Stomach (tissue), 9 donors: ENCODE results near the gene ZNF275. TPM values are rescaled to one million over a fixed set of nuclear protein-coding genes. Genes with fewer than 3 reads are reported as not detected.

Experiments used
- DNase-seq, 2 donors: peaks; one replicate each; pipeline versions ENCODE4 v3.0.0 to v3.0.0-alpha.2; 2013 to 2019
- H3K27ac ChIP-seq, 5 donors: fragments of 200-600 bp in 4 of 5; sonication (generic) in 4 of 5; one replicate each; pipeline ENCODE4 v1.5.1; 2013 to 2019; ENCODE audit warnings: mild to moderate bottlenecking in 1 of 5, moderate library complexity in 1 of 5
- H3K27me3 ChIP-seq, 3 donors: fragments of 200-600 bp; sonication (generic); one replicate each; pipeline ENCODE4 v1.5.1; 2017 to 2019; ENCODE audit warnings: mixed run types in 1 of 3
- H3K36me3 ChIP-seq, 4 donors: fragments of 200-600 bp; sonication (generic); 1 replicate in 3 of 4; 2 replicates in 1 of 4; pipeline ENCODE4 v1.5.1; 2016 to 2019
- H3K4me1 ChIP-seq, 4 donors: fragments of 200-600 bp; sonication (generic); one replicate each; pipeline ENCODE4 v1.5.1; 2016 to 2019
- H3K4me3 ChIP-seq, 4 donors: fragments of 200-600 bp; sonication (generic) in 3 of 4; one replicate each; pipeline ENCODE4 v1.5.1; 2016 to 2019; ENCODE audit warnings: mild to moderate bottlenecking in 1 of 4
- H3K9me3 ChIP-seq, 4 donors: fragments of 200-600 bp; sonication (generic); one replicate each; pipeline ENCODE4 v1.5.1; 2016 to 2019
- EP300 ChIP-seq: sonication (generic); formaldehyde crosslinking; IDR thresholded peaks from one replicate; pipeline ENCODE4 v1.6.1; 2017; ENCODE audit warnings: antibody characterized with exemption
- POLR2A ChIP-seq, 4 donors: fragments of 450-650 bp; IDR thresholded peaks; one replicate each; pipeline ENCODE4 v1.6.1; 2016; ENCODE audit warnings: antibody characterized with exemption in 4 of 4, control low read depth in 2 of 4, mild to moderate bottlenecking in 1 of 4, moderate library complexity in 1 of 4
- POLR2AphosphoS5 ChIP-seq, 3 donors: sonication (generic); formaldehyde crosslinking; IDR thresholded peaks; one replicate each; pipeline ENCODE4 v1.6.1; 2016; ENCODE audit warnings: antibody characterized with exemption in 3 of 3
- WGBS, 5 donors: extraction: QIAGEN DNeasy Blood & Tissue Kit in 3 of 5; methylation state at CpG; one replicate each; pipeline versions ENCODE4 v1.1.5 to v1.1.7; 2013 to 2018; 5-methylcytosine and 5-hydroxymethylcytosine counted together
- intact Hi-C: fragments of 100-400 bp; cut with DNase I; formaldehyde crosslinking; loops from one replicate; pipeline ENCODE4 v1.15.1; 2023; ENCODE audit warnings: low total_unique reads
- polyA plus RNA-seq, 3 donors: library from polyadenylated mRNA; stranded (reverse); fragments of 200-250 nt; gene quantifications; one replicate each; pipeline ENCODE4 v1.2.3, GENCODE V29; 2013
- total RNA-seq, 5 donors: library from RNA; depleted of rRNA; stranded (reverse); fragments of >200 nt; gene quantifications; one replicate each; pipeline versions ENCODE4 v1.1.0 to v1.2.3, GENCODE V29; 2014 to 2016
- TF ChIP-seq, protein P1 (sequence below), 7 experiments: fragments of 450-650 bp in 4 of 7; fragments of 200-600 bp in 3 of 7; sonication (generic) in 3 of 7; IDR thresholded peaks; one replicate each; pipeline ENCODE4 v1.5.1; 2016 to 2019; ENCODE audit warnings: antibody characterized with exemption in 7 of 7, control low read depth in 2 of 7, mild to moderate bottlenecking in 1 of 7
- donor health status: healthy with polysubstance abuse.
- donor health status: Bipolar disorder and iron deficiency.
- donor health status: healthy.

Gene ZNF275
- total and polyA plus RNA-seq, 8 donors = 0.87 to 13.4 (median 3.7) TPM

DNA sequence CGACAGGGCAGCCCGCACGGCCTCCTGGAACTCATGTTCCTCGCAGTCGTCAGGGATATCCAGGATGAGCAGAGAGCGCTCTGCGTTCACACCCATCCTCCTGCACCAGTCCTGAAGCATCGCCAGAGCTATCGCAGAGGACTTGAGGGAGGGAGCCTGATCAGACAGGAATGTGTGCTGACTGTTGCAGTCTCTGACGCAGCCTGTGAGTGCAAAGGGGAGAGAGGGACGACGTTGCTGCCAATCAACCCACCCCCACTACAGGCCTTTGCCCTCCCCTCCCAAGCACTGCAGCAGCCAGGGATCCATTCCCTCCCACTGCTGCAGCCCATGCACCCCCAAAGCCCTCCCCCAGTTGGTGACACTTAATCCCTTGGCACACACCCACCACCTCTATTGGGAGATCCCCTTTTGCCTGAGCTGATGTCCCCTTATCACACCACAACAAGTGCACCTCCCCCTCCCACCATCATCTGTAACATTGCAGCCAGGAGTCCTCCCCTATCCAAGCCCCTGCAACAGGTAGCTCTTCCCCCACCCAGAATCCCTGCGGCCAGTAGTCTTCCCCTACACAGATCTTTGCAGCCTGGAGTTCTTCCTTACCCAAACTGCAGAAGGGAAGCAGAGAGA lies 13.3 kb upstream of the ZNF275 start:
- TF ChIP-seq, protein P1, sequence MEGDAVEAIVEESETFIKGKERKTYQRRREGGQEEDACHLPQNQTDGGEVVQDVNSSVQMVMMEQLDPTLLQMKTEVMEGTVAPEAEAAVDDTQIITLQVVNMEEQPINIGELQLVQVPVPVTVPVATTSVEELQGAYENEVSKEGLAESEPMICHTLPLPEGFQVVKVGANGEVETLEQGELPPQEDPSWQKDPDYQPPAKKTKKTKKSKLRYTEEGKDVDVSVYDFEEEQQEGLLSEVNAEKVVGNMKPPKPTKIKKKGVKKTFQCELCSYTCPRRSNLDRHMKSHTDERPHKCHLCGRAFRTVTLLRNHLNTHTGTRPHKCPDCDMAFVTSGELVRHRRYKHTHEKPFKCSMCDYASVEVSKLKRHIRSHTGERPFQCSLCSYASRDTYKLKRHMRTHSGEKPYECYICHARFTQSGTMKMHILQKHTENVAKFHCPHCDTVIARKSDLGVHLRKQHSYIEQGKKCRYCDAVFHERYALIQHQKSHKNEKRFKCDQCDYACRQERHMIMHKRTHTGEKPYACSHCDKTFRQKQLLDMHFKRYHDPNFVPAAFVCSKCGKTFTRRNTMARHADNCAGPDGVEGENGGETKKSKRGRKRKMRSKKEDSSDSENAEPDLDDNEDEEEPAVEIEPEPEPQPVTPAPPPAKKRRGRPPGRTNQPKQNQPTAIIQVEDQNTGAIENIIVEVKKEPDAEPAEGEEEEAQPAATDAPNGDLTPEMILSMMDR (IDR thresholded peaks at IDR 0.05) = no peak
- TF ChIP-seq POLR2AphosphoS5 (IDR thresholded peaks at IDR 0.05) = no peak
- TF ChIP-seq POLR2A (IDR thresholded peaks at IDR 0.05) = no peak
- no peak for TF ChIP-seq EP300
- 20 to 55% (median 24%) methylated on average over 1 to 8 of the region's 13 CpGs for WGBS, 5 donors

GRCh38 chrX:153321381-153322124 lies 12.4 kb upstream of the ZNF275 start, which contains the start of gene PNMA6F:
PNMA6F (minus strand) TSS chrX:153321767; CDS start chrX:153320674, 1,093 bp downstream.
- 20 to 49% (median 45%) methylated on average over 5 to 36 of the region's 36 CpGs for WGBS, 5 donors
- Histone ChIP-seq H3K4me3 (no peak within 1 kb of the TSS), H3K4me1 (no peaks in the 10 kb centered on the region), H3K9me3 (peaks cover 0 to 19% (median 7%) of the 10 kb centered on the region in 4 donors), H3K36me3 (no peaks in the 10 kb centered on the region), H3K27ac (no peak within 1 kb of the TSS), H3K27me3 (peaks cover 0 to 24% (median 12%) of the 10 kb centered on the region in 3 donors)
- DNase-seq = no peak
- intact Hi-C loops = no loop called here
- TF ChIP-seq POLR2A (IDR thresholded peaks at IDR 0.05) = no peak

More for the DNA sequence above, 13.3 kb upstream of the ZNF275 start:
- DNase-seq = no peak
- intact Hi-C loops = no loop called here
- H3K27ac ChIP-seq = no peak overlapping the region
- H3K4me3 ChIP-seq = no peak overlapping the region
- H3K9me3 ChIP-seq = peaks cover 0 to 12% (median 4%) of the 10 kb centered on the region in 4 donors
- H3K4me1 ChIP-seq = no peaks in the 10 kb centered on the region
- peaks cover 0 to 24% (median 12%) of the 10 kb centered on the region in 3 donors for H3K27me3 ChIP-seq
- no peaks in the 10 kb centered on the region for H3K36me3 ChIP-seq

DNA sequence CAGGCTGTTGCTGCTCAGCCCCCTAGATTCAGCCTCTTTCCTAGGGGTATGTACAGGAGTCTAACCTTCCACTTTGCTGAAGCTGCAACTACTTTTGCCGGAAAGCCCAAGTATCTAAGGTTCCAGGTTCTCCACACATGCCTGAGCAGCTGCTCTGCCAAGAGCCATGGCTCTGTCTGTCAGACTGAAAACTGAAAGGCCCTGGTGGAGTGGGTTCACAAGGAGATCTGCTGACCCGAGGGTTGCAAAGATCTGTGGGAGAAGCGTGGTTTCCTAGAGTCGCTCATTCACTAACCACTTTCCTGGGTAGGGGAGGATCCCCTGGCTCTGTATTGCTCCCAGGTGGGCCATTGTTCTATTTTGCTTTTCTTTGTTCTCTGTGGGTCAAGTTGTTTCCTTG lies 6.4 kb upstream of the ZNF275 start:
- 76 to 96% (median 78%) methylated on average over 3 to 4 of the region's 4 CpGs for WGBS, 5 donors
- H3K27ac ChIP-seq = no peak overlapping the region
- TF ChIP-seq EP300 (no peak), POLR2A (IDR thresholded peaks at IDR 0.05) (no peak), POLR2AphosphoS5 (IDR thresholded peaks at IDR 0.05) (no peak)
- TF ChIP-seq, protein P1 (IDR thresholded peaks at IDR 0.05) = no peak
- peaks cover 0 to 11% (median 0%) of the 10 kb centered on the region in 3 donors for H3K27me3 ChIP-seq
- H3K9me3 ChIP-seq = peaks cover 0 to 19% (median 5%) of the 10 kb centered on the region in 4 donors
- H3K4me3 ChIP-seq = no peak overlapping the region
- no peak for DNase-seq
- H3K36me3 ChIP-seq = no peaks in the 10 kb centered on the region
- intact Hi-C loops = no loop called here
- no peaks in the 10 kb centered on the region for H3K4me1 ChIP-seq

- Histone ChIP-seq H3K27ac (no peak overlapping the region), H3K9me3 (no peaks in the 10 kb centered on the region), H3K4me3 (peak overlapping the region in 2 of 4 donors; percentile 63 to 82), H3K27me3 (peaks cover 0 to 6% (median 0%) of the 10 kb centered on the region in 3 donors), H3K4me1 (peaks cover 0 to 20% (median 15%) of the 10 kb centered on the region in 4 donors), H3K36me3 (peaks cover 0 to 12% (median 6%) of the 10 kb centered on the region in 4 donors)
- no peak for DNase-seq
- intact Hi-C loops = no loop called here
- TF ChIP-seq POLR2A (IDR thresholded peaks at IDR 0.05) (no peak), EP300 (no peak), POLR2AphosphoS5 (IDR thresholded peaks at IDR 0.05) (no peak)
- TF ChIP-seq, protein P1 (IDR thresholded peaks at IDR 0.05) = no peak
- WGBS, 5 donors = 53 to 61% (median 58%) methylated on average over 2 of the region's 2 CpGs
These were observed 687 bp upstream of the ZNF275 start for GRCh38 chrX:153333266-153333665.
